Stimulated activated CD4-positive, alpha-beta T cell treated with anti-CD3 and anti-CD28 coated beads, Interleukin-1b, Interleukin-23, amount 100 ng/mL, for 24 hours (primary cell): ENCODE measurements around the gene NUSAP1.
"Not testable (repeated sequence)": the region's sequence is repeated elsewhere in the genome, so short reads cannot be mapped to it uniquely, and the experiment has no call there.

Experiments used
- DNase-seq, 4 experiments: peaks; one replicate each; pipeline ENCODE4 v3.0.0-alpha.2; 2020; ENCODE audit warnings: low read depth in 4 of 4, low spot score in 1 of 4

The NUSAP1 gene

GRCh38 chr15:41331833-41332193 lies 868 bp upstream of the NUSAP1 start:
- no peak for DNase-seq

GRCh38 chr15:41333026-41333562 lies 413 bp downstream of the NUSAP1 start:
- no peak for DNase-seq

GRCh38 chr15:41334293-41335120 lies 1.8 kb downstream of the NUSAP1 start:
- DNase-seq = no peak

- no peak for DNase-seq
Measured at GRCh38 chr15:41336549-41336948, 3.9 kb downstream of the NUSAP1 start.

GRCh38 chr15:41337047-41337446 lies 4.4 kb downstream of the NUSAP1 start:
- DNase-seq = no peak

- no peak for DNase-seq
Measured at GRCh38 chr15:41337631-41338522, 5.2 kb downstream of the NUSAP1 start.

- DNase-seq = no peak
Measured at GRCh38 chr15:41340189-41340695, 7.6 kb downstream of the NUSAP1 start.

- DNase-seq = no peak
Measured at GRCh38 chr15:41341519-41341918, 8.8 kb downstream of the NUSAP1 start.

GRCh38 chr15:41347236-41347635 lies 14.6 kb downstream of the NUSAP1 start:
- DNase-seq = no peak

GRCh38 chr15:41350057-41350717 lies 17.5 kb downstream of the NUSAP1 start:
- no peak for DNase-seq

GRCh38 chr15:41354371-41354770 lies 21.7 kb downstream of the NUSAP1 start:
- no peak for DNase-seq

- DNase-seq = no peak
Measured at GRCh38 chr15:41367418-41367817, 34.7 kb downstream of the NUSAP1 start.

GRCh38 chr15:41377978-41378377 lies 45.3 kb downstream of the NUSAP1 start:
- DNase-seq = no peak

- not testable (repeated sequence) for DNase-seq
Measured at GRCh38 chr15:41383974-41384749, 51.5 kb downstream of the NUSAP1 start.

- no peak for DNase-seq
Measured at GRCh38 chr15:41387646-41388045, 55.0 kb downstream of the NUSAP1 start.

- no peak for DNase-seq
Measured at GRCh38 chr15:41392659-41393058, 60.0 kb downstream of the NUSAP1 start.

- no peak for DNase-seq
Measured at GRCh38 chr15:41394924-41395323, 62.2 kb downstream of the NUSAP1 start.

- DNase-seq = no peak
Measured at GRCh38 chr15:41396111-41396510, 63.4 kb downstream of the NUSAP1 start.

GRCh38 chr15:41401904-41402267 lies 69.2 kb downstream of the NUSAP1 start:
- DNase-seq = no peak

- no peak for DNase-seq
Measured at GRCh38 chr15:41407341-41407740, 74.7 kb downstream of the NUSAP1 start.
